ENCODE data around the gene FITM1. TPM values are rescaled to one million over a fixed set of nuclear protein-coding genes. Genes with fewer than 3 reads are reported as not detected.

FITM1 gene
- total RNA-seq, 1 donor from 2014 or later: not detected

GRCh38 chr14:24119691-24120090, 10.8 kb upstream of the FITM1 start:
- DNase-seq: no peak

- no peak for DNase-seq
Measured at GRCh38 chr14:24121210-24121609, 9.2 kb upstream of the FITM1 start.

- DNase-seq: no peak
Measured at GRCh38 chr14:24122416-24122815, 8.0 kb upstream of the FITM1 start.

GRCh38 chr14:24122898-24123297, 7.6 kb upstream of the FITM1 start:
- no peak for DNase-seq

- DNase-seq: no peak
Measured at GRCh38 chr14:24123424-24124417, 6.7 kb upstream of the FITM1 start.

GRCh38 chr14:24126939-24127338, 3.5 kb upstream of the FITM1 start:
- DNase-seq: no peak

- DNase-seq: no peak
Measured at GRCh38 chr14:24127673-24128072, 2.8 kb upstream of the FITM1 start.

GRCh38 chr14:24129410-24129998, 955 bp upstream of the FITM1 start:
- DNase-seq: no peak

- no peak for DNase-seq
Measured at GRCh38 chr14:24130717-24131548, 474 bp downstream of the FITM1 start.

- no peak for DNase-seq
Measured at GRCh38 chr14:24131549-24131966, 1.1 kb downstream of the FITM1 start.

- no peak for DNase-seq
Measured at GRCh38 chr14:24132061-24132685, 1.7 kb downstream of the FITM1 start.

GRCh38 chr14:24132976-24133375, 2.5 kb downstream of the FITM1 start:
- DNase-seq: no peak

- DNase-seq: no peak
Measured at GRCh38 chr14:24133735-24134134, 3.3 kb downstream of the FITM1 start.

GRCh38 chr14:24135584-24135833, 5.0 kb downstream of the FITM1 start:
- no peak for DNase-seq

GRCh38 chr14:24135834-24136683, 5.6 kb downstream of the FITM1 start, which contains the start of gene PSME1:
Gene PSME1 (plus strand): TSS chr14:24136194. CDS start chr14:24136263, 69 bp downstream.
- DNase-seq: peak; percentile 91

- no peak for DNase-seq
Measured at GRCh38 chr14:24136684-24137528, 6.4 kb downstream of the FITM1 start.

- no peak for DNase-seq
Measured at GRCh38 chr14:24137529-24138395, 7.3 kb downstream of the FITM1 start.

GRCh38 chr14:24138396-24139271, 8.2 kb downstream of the FITM1 start:
- no peak for DNase-seq
